ENCODE results near the gene KRT16.
"Not testable (repeated sequence)": the region's sequence is repeated elsewhere in the genome, so short reads cannot be mapped to it uniquely, and the experiment has no call there.

The KRT16 gene

GRCh38 chr17:41647038-41647813, 34.7 kb upstream of the KRT16 start:
- no peak for DNase-seq

GRCh38 chr17:41642252-41643156, 29.9 kb upstream of the KRT16 start:
- no peak for DNase-seq

- not testable (repeated sequence) for DNase-seq
Measured at GRCh38 chr17:41640596-41640995, 28.0 kb upstream of the KRT16 start.

- no peak for DNase-seq
Measured at GRCh38 chr17:41639492-41640473, 27.2 kb upstream of the KRT16 start.

GRCh38 chr17:41638941-41639340, 26.4 kb upstream of the KRT16 start:
- no peak for DNase-seq

GRCh38 chr17:41638194-41638593, 25.6 kb upstream of the KRT16 start:
- no peak for DNase-seq

- DNase-seq = no peak
Measured at GRCh38 chr17:41636652-41637051, 24.1 kb upstream of the KRT16 start.

GRCh38 chr17:41635121-41636097, 22.8 kb upstream of the KRT16 start:
- DNase-seq = no peak

GRCh38 chr17:41634639-41635038, 22.1 kb upstream of the KRT16 start:
- no peak for DNase-seq

GRCh38 chr17:41633556-41634199, 21.1 kb upstream of the KRT16 start:
- no peak for DNase-seq

GRCh38 chr17:41632482-41633105, 20.0 kb upstream of the KRT16 start:
- DNase-seq = no peak

GRCh38 chr17:41631898-41632285, 19.3 kb upstream of the KRT16 start:
- no peak for DNase-seq

GRCh38 chr17:41631025-41631897, 18.7 kb upstream of the KRT16 start:
- DNase-seq = no peak

- DNase-seq = no peak
Measured at GRCh38 chr17:41629826-41630670, 17.5 kb upstream of the KRT16 start.

GRCh38 chr17:41629316-41629715, 16.7 kb upstream of the KRT16 start:
- no peak for DNase-seq

GRCh38 chr17:41628621-41629255, 16.2 kb upstream of the KRT16 start:
- DNase-seq = not testable (repeated sequence)

GRCh38 chr17:41628073-41628370, 15.5 kb upstream of the KRT16 start:
- not testable (repeated sequence) for DNase-seq

All from cerebellar nuclear complex (tissue), 1 donor.